GM19452 (cell line): ENCODE data around the gene NUDCD3.
"Not testable (repeated sequence)": the region's sequence is repeated elsewhere in the genome, so short reads cannot be mapped to it uniquely, and the experiment has no call there.

ENCODE experiments used
- ATAC-seq: cut with Tn5 transposase; IDR thresholded peaks from one replicate; pipeline ENCODE4 v1.9.1; 2021; ENCODE audit not compliant: unreplicated experiment

NUDCD3 gene

GRCh38 chr7:44449584-44449928 is 40.9 kb downstream of the NUDCD3 start:
- ATAC-seq: no peak

GRCh38 chr7:44448922-44449583 is 41.4 kb downstream of the NUDCD3 start:
- ATAC-seq: no peak

GRCh38 chr7:44447874-44448425 is 42.5 kb downstream of the NUDCD3 start:
- no peak for ATAC-seq

GRCh38 chr7:44445986-44446671 is 44.3 kb downstream of the NUDCD3 start:
- no peak for ATAC-seq

GRCh38 chr7:44441079-44441478 is 49.4 kb downstream of the NUDCD3 start:
- ATAC-seq: no peak

- no peak for ATAC-seq
Measured at GRCh38 chr7:44440577-44441078, 49.8 kb downstream of the NUDCD3 start.

- no peak for ATAC-seq
Measured at GRCh38 chr7:44439926-44440325, 50.5 kb downstream of the NUDCD3 start.

GRCh38 chr7:44438816-44439215 is 51.6 kb downstream of the NUDCD3 start:
- ATAC-seq: no peak

- no peak for ATAC-seq
Measured at GRCh38 chr7:44434201-44434600, 56.3 kb downstream of the NUDCD3 start.

GRCh38 chr7:44433255-44434022 is 57.0 kb downstream of the NUDCD3 start:
- ATAC-seq: no peak

GRCh38 chr7:44432381-44432977 is 58.0 kb downstream of the NUDCD3 start:
- no peak for ATAC-seq

- peak; percentile 72 for ATAC-seq
Measured at GRCh38 chr7:44431091-44431608, 59.3 kb downstream of the NUDCD3 start.

GRCh38 chr7:44430054-44430453 is 60.4 kb downstream of the NUDCD3 start:
- no peak for ATAC-seq

- not testable (repeated sequence) for ATAC-seq
Measured at GRCh38 chr7:44424762-44425161, 65.7 kb downstream of the NUDCD3 start.

GRCh38 chr7:44416941-44417340 is 73.5 kb downstream of the NUDCD3 start:
- no peak for ATAC-seq

- no peak for ATAC-seq
Measured at GRCh38 chr7:44415510-44415909, 74.9 kb downstream of the NUDCD3 start.

GRCh38 chr7:44415047-44415446 is 75.4 kb downstream of the NUDCD3 start:
- no peak for ATAC-seq

GRCh38 chr7:44411306-44411705 is 79.2 kb downstream of the NUDCD3 start:
- ATAC-seq: no peak

GRCh38 chr7:44408596-44408995 is 81.9 kb downstream of the NUDCD3 start:
- ATAC-seq: no peak

GRCh38 chr7:44403775-44404174 is 86.7 kb downstream of the NUDCD3 start:
- no peak for ATAC-seq

- ATAC-seq: no peak
Measured at GRCh38 chr7:44403176-44403759, 87.2 kb downstream of the NUDCD3 start.
